Measurements from ENCODE around the gene MAP3K8.

Gene MAP3K8

GRCh38 chr10:30510184-30510931, 76.4 kb downstream of the MAP3K8 start:
- peak overlapping the region; percentile 80 for H3K4me2 ChIP-seq (ENCODE audit: low read length)
- no peaks in the 10 kb centered on the region for H3K9me3 ChIP-seq (ENCODE audit: insufficient read depth, low read length)
- H3K27ac ChIP-seq (ENCODE audit: low read length), result peak overlapping the region; percentile 95
- H3K4me3 ChIP-seq (ENCODE audit: low read length), result peak overlapping the region; percentile 53
- no peak overlapping the region for H2AFZ ChIP-seq (ENCODE audit: low read depth, low read length)
- peak overlapping the region; percentile 60; the same call in 1 of the 2 replicates for H3K9ac ChIP-seq (ENCODE audit: low read length)
- no peaks in the 10 kb centered on the region for H3K27me3 ChIP-seq (ENCODE audit: low read depth, low read length)
- no peaks in the 10 kb centered on the region for H3K36me3 ChIP-seq (replicated peaks; ENCODE audit: low read depth, low read length)
- no peaks in the 10 kb centered on the region for H3K79me2 ChIP-seq (ENCODE audit: low read length)
- H4K20me1 ChIP-seq (ENCODE audit: insufficient read depth, low read length), result no peaks in the 10 kb centered on the region
- no peak for TF ChIP-seq EZH2phosphoT487 (IDR thresholded peaks at IDR 0.05; ENCODE audit: low read depth)
- no peak for TF ChIP-seq CTCF (IDR thresholded peaks at IDR 0.05; ENCODE audit: low read depth, low read length)
- H3K4me1 ChIP-seq (ENCODE audit: low read length), result peaks cover 48% of the 10 kb centered on the region

GRCh38 chr10:30510932-30511700, 77.1 kb downstream of the MAP3K8 start:
- Histone ChIP-seq H3K79me2 (ENCODE audit: low read length) (no peaks in the 10 kb centered on the region), H3K4me3 (ENCODE audit: low read length) (peak overlapping the region; percentile 53), H3K27me3 (ENCODE audit: low read depth, low read length) (no peaks in the 10 kb centered on the region), H3K36me3 (replicated peaks; ENCODE audit: low read depth, low read length) (no peaks in the 10 kb centered on the region), H3K4me1 (ENCODE audit: low read length) (peaks cover 41% of the 10 kb centered on the region), H3K9me3 (ENCODE audit: insufficient read depth, low read length) (no peaks in the 10 kb centered on the region), H3K4me2 (ENCODE audit: low read length) (peak overlapping the region; percentile 80), H3K27ac (ENCODE audit: low read length) (peak overlapping the region; percentile 95), H2AFZ (ENCODE audit: low read depth, low read length) (no peak overlapping the region), H3K9ac (ENCODE audit: low read length) (peak overlapping the region; percentile 60; the same call in 1 of the 2 replicates), H4K20me1 (ENCODE audit: insufficient read depth, low read length) (no peaks in the 10 kb centered on the region)
- TF ChIP-seq CTCF (IDR thresholded peaks at IDR 0.05; ENCODE audit: low read depth, low read length) (no peak), EZH2phosphoT487 (IDR thresholded peaks at IDR 0.05; ENCODE audit: low read depth) (no peak)

All from OCI-LY3 (cell line).